NK-92 treated with Interleukin-12 subunit alpha and Interleukin-12 subunit beta, amount 100 ng/mL, for 24 hours (cell line): ENCODE data around the gene SNCA.

Experiments used
- DNase-seq: peaks from one replicate; lab custom pipeline; 2025; lab: John Stamatoyannopoulos, UW

SNCA gene

DNA sequence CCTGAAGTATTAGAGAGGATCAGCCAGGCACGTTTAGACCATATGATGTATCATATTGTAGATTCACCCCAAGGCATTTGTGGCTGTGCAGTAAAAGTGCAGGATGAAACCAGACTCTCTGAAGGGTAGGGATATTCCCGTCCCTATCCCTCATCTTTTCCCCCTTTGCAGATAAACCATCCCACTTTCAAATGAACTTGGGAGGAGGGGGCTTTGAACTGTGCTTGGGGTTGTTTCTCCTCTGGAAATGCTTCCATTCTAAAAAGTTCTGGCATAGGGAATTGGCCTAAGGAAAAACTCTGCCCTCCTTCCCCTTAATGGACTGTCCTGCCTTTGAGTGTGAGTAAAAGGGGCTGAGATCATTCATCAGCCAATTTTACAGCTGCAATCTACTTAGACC, 23.8 kb downstream of the SNCA start:
- no peak for DNase-seq

DNA sequence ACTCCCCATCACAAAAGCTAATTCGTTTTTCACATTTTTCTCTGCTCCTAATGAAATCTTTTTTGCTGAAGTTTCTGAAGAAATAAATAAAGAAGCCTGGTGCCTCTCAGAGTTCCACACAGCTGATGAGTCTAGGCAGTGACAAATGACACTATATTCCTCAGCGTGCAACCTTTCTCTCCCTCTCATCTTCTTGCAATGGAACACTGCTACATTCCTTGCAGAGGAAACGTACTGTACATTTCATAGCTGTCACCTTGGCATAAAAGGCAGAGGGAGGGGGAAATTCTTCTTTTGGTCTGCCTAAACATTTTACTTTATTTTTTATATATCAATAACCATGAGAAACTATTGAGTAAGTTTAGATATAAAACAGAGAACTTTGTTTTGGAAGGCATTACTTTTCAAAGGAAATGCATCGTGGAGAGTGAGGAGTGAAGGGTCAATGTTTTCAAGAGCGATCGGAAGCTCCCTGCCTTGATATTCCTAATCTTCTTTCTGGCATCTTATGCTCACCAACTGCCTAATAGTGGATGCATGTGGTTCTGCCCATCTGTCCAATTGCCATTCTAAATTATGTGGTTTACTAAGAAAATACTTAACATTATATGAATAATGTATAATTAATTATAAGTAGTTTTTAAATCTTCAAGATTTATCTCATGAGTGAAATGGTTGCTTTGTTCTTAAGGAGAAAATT, 29.4 kb downstream of the SNCA start:
- no peak for DNase-seq

DNA sequence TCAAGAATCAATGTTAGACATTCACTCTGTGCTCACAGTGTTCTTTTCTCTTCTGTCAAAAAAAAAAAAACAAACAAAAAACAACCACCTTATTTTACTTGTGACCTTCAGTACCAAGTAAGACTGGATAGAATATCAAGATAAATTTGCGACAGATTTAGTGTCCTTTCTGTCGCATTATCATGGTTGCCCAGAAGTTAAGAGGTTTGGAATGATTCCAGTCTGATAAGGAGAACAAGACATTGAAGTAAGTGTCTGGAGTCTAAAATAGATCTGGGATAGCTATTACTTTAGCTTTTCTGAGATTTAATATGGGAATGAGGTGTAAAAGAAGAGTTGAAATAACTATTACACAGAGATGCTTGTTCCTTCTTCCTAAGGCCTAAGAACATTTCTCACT, 31.7 kb downstream of the SNCA start:
- no peak for DNase-seq

DNA sequence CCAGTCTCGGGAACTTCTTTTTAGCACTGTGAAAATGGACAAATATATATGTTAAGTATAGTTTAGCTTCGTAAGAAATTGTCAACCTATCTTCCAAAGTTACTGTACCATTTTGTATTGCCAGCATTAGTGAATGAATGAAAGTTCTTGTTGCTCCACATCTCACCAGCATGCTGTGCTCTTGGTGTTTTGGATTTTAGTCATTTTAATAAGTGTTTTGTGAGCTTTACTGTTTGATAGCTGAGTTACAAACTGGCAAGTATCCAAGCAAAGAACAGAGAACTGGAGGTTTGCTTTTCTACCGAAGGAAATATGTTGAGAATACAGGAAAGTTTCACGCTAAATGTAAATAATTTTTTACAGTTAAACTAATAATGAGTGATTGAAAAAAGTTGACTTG, 33.0 kb downstream of the SNCA start:
- no peak for DNase-seq

DNA sequence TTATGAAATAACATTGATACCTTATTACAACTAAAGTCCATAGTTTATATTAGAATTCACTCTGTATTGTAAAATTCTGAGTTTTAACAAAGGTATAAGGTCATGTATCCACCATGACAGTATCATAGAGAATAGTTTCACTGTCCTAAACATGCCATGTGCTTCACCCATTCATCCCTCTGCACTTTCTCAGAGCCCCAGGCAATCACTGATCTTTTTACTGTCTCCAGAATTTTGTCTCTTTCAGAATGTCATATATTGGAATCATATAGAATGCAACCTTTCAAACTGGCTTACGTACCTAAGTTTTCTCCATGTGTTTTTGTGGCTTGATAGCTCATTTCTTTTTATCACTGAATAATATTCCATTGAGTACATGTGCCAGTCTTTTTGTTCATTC, 33.9 kb downstream of the SNCA start:
- no peak for DNase-seq

DNA sequence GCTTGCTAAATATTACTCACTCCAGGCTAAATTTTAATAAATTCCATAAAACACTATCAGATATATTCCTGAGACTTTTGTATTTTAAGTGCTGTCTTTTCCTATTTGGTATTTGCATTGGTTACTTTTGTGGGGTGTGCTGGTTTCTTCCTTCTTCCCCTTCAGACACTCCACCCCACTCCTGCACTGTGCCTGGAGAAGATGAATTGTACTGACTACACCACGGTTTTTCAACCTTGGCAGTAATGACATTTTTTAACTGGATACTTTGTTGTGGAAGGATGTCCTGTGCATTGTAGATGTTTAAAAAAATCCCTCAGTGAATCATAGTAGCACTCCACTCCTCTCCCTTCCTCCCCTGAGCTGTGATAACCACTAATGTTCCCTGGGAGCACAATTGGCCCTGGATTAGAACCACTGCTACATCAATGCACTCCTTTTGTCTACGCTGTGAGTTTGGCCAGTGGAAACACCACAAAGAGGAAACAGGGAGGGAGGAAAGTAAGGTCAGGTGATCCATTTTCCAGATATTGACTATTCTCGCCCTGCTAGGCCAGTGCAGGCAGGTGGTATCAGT, 36.3 kb downstream of the SNCA start:
- DNase-seq, result no peak

DNA sequence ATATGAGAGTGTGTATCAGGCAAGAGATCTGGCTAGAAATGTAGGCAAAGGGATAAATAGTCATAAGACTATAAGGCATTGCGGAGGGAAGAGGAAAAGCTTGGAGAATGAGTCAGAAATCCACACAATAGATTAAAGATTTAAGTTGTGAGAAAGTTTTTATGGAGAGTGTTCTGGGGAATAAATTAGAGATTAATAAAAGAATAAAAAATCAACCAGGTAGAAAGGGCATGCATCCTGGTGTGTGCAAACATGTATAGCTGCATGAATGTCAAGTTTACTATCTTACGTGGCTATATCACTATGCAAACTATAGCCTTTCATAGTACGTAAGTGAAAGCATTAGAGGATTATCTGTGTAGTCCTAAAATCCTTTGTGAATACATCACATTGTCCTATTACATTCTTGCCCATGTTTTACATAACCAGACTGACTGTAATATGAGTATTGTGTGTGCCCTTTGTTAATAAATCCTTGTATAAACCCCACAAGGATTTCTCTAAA, 36.9 kb downstream of the SNCA start:
- DNase-seq, result no peak

DNA sequence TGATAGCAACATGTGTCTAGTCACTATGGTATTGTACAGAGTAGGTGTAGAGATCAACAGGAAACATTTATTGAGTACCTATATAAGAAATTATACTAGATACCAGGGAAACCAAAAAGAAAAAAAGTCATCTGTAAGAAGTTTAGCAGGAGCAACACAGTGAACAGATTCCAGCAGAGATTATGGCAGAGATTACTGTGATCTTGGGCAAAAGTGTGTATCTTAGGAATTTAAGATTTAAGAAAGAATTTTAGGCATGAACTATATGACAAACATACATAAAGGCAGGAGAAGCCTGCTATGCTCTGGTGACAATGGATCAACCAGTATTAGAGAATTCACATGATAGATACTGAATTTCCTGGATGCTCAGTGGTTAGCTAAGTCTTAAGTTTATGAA, 37.9 kb downstream of the SNCA start:
- DNase-seq, result no peak

DNA sequence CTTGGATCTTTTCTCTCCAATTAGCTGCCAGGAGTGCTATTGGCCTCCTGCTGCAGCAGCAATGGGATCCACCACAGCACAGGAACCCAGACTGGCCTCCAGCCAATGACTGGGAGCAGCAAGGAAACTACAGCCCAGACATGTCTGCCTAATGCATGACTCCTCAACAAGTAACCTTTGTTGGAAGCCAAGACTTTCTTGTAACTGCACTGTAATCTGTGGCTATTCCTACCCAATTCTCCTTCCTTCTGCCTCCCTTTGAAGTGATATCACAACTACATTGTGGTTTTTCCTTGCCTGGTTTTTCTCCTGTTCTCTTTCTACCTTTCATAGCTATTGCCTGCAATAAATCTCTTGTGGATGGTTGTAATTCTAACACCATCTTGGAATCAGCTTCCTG, 39.8 kb downstream of the SNCA start:
- DNase-seq, result no peak

DNA sequence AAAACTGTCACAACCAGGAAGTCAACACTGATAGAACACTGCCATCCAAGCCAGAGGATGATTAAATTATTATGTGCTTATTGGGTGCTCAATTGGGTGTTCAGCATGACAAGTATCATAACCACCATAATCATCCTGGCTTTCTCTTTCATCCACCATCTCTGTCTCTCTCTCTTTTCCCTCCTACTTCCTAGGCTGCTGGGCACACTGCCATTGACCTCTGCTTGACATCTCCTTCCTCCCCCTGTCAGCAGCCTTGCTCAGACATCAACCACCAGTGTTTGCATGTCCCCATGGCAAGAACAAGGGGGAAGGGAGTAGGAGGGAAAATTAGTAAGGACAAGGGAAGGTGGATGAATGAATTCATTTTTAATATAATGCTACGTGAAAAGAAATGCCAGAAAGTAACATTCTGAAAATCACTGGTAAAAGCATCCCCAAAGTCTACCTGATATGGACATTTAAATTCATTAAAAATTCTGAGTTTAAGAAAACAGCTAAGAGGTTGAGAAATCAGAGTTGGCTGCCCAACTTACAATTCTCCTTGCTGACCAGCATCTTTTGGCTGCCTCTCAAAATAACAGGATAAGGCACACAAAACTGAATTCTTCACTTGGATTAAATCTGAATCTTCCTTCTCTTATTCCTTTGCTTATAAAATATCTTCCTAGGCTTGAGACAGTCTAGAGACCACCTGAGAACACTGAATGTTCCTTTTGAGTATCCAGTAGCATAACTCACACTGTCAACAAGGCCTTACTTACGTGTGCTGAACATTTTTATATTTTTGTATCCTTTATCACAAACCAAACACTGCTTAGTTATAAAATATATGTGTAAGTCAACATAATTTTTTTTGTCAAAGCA, 48.5 kb downstream of the SNCA start:
- no peak for DNase-seq

DNA sequence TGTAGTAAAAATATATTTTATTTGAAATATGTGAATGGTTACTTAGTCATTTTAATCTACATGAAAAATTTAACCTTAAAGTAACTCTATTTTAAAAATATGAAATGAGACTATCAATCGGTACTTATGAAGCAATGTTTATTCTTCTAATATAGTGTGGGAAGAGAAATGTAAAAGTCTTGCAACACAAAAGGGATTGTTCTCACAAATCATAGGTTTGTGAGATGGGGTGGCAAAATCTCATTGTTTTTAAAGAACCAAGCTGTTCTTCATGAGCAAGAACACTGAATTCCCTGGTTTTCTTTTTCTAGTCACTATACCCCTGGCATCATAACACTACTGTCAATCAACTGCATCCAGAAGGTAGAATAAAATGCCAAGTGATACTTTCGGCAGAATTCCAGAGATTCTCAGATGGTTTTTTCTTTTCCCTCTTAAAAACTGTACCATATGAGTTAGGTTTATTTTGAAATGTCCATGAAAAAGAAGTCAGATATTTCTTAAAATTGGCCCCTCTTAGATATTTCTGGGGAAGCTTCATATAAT, 52.2 kb downstream of the SNCA start:
- no peak for DNase-seq

DNA sequence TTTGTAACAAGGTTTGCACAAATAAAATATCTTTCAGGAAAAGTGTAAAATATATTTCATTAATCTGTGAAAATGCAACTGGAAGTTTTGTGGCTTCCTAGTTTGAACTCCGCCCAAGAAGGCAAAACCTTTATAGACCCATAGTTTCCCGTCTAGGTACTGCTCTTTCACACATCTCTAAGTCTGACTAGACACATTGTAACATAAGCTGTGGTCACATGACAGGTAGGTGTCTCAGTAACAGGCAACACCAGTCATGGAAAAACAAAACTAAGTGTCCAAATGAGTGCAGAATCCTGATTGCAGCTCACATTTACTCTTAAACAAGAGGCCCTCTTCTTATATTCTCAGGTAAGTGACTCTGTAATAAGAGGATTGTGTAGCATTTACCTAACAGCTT, 55.6 kb downstream of the SNCA start:
- DNase-seq, result no peak

DNA sequence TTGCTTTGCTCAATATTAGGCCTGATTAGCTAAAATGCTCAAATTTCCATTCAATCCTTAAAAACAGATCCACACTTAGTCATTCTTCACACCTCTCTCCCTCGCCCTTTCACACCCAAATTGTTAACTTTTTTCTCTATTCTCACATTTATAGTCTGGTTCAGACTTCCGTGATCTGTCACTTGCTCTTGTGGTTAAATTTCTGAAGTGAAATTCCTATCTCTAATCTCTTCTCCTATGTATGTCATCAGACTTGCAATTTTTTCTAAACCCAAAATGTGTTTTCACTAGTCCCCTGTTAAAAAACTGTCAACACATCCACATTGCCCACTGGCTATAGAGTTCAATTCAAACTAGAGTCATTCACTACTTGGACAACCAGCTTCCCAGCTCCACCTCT, 63.2 kb downstream of the SNCA start:
- no peak for DNase-seq

DNA sequence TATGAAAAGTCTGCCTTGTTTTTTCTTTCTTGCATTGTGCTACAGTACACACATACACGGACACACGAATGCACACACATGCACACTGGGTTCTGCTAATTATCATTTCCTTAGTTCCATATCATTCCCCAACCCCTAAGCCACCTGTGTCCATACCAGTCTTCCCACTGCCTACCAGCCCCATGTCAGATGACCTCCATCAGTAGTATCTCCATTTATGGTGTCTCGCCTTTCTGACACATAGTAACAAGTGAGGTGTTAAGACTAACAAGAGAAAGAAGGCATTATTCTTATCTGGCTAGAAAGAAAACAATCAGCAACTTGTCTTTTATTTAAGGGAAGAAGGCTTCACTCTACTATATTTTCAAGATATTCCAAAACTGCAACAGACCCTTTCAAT, 67.1 kb downstream of the SNCA start:
- no peak for DNase-seq

DNA sequence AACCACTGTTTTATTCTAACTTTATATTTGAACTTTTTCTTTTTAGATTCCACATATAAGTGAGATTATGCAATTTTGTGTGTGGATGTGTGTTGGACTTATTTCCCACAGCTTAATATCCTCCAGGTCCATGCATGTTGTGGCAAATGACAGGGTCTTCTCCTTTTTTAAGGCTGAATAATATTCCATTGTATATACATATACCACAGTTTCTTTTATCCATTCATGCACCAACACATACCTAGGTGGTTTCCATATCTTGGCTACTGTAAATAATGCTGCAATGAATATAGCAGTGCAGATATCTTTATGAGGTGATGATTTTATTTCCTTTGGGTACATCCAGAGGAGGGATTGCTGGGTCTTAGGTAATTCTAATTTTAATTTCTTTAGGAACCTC, 69.0 kb downstream of the SNCA start:
- no peak for DNase-seq

DNA sequence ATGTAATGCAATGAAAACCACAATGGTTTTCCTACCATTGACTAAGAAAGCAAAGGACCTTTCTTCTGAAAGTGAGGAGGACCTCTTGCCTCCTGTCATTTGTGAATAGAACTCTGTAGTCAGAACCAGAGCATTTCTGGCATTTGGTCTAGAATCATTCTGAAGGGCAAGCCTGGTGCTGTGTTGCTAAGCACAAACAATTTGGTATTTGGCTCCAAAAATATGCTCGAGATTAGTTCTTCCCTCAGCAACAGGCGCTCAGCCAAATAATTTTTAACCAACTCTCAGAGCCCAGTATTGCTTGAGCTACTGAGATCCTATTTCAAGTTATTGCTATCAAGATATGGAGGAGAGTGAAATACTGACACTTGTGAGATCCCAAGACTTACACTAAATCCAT, 71.0 kb downstream of the SNCA start:
- DNase-seq, result no peak

DNA sequence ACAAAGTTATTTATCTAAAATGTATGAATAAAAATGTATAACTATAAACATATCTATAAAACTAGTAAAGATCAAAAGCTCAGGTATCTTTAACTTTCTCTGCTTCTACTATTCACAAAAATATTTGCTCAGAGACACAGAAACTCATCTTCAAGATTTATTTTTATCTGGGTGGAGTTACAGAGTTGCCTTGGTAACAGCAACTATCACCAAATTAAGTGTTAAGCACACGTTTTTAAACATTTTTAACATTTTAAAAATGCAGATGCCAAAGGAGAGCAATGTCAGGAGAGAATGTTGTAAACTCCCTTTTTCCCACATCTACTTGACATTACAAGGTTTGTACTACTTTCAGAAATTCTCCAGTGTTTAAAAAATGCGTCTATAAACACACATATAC, 71.4 kb downstream of the SNCA start:
- no peak for DNase-seq

DNA sequence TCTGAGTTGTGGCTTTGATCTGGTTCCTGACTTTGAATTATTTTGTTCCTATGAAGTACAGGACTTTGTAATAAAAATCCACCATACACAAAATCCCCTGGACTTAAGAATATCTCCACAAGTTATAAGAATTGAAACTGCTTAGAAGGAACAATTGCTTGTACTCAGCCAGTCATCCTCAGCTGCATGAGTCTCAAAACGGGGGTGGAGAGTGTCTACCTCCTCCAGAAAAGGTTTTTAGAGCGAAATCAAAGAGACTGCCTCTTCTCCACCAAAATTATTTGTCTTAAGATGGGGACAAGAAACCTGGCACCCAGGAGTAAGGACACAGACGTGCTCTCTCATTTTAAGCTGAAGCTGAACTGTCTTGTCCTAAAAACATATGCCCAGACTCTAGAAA, 74.7 kb downstream of the SNCA start:
- DNase-seq, result no peak

DNA sequence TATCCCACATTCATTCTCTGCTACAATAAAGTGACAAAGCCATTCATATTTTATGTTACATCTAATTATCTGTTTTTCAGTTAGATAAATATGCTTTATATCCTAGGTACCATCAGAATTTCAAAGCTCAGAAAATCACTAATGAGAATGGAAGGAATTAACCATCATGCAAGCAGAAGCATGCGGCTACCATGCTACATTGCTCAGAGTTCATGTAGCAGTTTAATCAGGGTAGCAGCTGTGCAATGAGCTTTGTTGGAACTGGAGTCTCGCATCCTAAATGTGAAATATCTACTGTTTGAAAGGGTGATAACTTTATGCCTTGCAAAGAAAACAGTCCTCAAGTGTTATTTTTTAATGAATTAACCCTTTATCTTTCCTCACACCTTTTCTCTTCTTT, 77.5 kb downstream of the SNCA start:
- DNase-seq, result no peak

DNA sequence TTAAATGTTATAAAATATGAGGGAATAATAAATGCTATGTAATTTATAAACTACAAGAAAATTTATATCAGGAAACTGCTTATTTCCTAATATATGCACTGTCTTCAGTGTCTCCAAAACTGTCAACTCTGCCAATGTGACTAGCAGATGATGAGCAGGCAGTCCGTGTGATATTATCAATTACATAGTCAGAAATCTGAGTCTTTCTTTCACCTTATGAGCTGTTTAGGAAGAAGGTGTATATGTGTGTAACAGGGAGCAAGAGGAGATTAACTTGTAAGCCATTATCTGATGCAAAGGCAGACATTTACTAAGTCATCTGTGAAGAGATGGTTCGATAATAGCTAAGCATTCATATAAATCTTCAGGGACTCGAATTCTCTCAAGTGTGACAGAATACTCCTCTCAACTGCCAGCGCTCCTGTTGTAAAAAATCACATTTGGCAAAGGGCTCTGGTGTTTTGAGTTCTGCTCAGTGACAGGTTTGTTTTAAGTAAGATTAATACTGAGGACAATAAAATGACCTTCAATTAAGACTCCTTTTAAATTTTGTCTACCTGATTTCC, 79.7 kb downstream of the SNCA start:
- DNase-seq, result no peak

DNA sequence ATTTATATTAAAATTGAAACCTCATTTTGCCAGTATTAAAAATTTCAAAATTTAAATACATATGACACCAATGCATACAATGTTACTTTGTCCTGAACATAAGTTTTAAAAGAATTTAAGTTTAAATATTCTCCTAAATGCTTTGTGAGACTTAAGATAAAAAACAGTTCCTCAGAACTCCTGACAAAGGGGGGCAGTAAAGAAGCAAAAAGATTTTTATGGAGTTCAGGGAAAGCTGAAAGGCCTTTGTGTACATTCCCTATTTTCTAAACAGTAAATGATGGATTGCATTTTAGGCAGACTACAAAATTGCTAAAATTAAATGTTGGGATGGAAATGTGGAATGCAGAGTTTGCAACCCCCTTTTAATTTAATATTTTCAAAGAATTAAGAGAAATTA, 81.7 kb downstream of the SNCA start:
- no peak for DNase-seq

DNA sequence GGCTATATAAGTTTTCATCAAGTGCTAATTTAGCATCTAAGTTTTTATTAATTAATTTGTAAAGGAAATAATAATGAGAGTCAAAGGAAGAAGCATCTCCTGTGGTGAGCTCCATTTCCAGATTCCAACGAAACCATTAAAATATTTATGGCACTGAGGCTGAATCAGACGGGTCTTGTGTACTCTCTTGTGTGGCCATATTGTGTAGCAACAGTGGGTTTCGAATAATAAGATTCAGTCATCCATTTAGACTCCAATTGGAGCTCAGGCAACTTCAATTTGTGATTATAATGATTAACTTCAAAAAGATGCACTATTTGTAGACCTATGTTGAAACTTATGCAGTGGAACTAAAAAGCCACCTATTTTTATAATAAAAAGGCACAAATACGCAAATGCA, 82.4 kb downstream of the SNCA start:
- no peak for DNase-seq
